Measurements from ENCODE around the gene TPM1.

Gene TPM1

DNA sequence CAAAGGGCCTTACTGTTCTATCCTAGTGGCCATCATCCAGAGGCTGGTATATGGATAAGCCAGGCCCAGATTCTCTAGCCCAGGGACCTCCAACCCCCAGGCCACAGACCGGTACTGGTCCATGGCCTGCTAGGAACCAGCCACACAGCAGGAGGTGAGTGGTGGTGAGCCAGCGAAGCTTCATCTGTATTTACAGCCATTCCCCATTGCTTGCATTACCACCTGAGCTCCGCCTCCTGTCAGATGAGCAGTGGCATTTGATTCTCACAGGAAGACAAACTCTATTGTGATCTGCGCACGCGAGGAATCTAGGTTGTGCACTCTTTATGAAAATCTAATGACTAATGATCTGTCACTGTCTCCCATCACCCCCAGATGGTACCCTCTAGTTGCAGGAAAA lies 30.1 kb upstream of the TPM1 start:
- H3K27me3 ChIP-seq = no peaks in the 10 kb centered on the region
- no peak for TF ChIP-seq CTCF (IDR thresholded peaks at IDR 0.05)

GRCh38 chr15:63013052-63013808 lies 29.3 kb upstream of the TPM1 start:
- no peak overlapping the region for H3K27ac ChIP-seq

More for the DNA sequence above, 30.1 kb upstream of the TPM1 start:
- H3K9me3 ChIP-seq = no peaks in the 10 kb centered on the region
- H3K4me1 ChIP-seq (ENCODE audit: control insufficient read depth in 1 of 2, insufficient read depth in 1 of 2, low read depth in 1 of 2, low read length in 1 of 2) = peaks cover 18 to 21% of the 10 kb centered on the region in 2 experiments
- no peaks in the 10 kb centered on the region for H3K36me3 ChIP-seq
- H3K4me3 ChIP-seq (ENCODE audit: low read depth in 1 of 2, low read length in 1 of 2) = no peak overlapping the region
- H3K27ac ChIP-seq = no peak overlapping the region

GRCh38 chr15:63014578-63014977 lies 28.0 kb upstream of the TPM1 start:
- Histone ChIP-seq H3K4me3 (ENCODE audit: low read depth in 1 of 2, low read length in 1 of 2) (no peak overlapping the region), H3K27me3 (no peaks in the 10 kb centered on the region), H3K27ac (no peak overlapping the region), H3K36me3 (no peaks in the 10 kb centered on the region), H3K4me1 (ENCODE audit: control insufficient read depth in 1 of 2, insufficient read depth in 1 of 2, low read depth in 1 of 2, low read length in 1 of 2) (peaks cover 18 to 21% of the 10 kb centered on the region in 2 experiments), H3K9me3 (no peaks in the 10 kb centered on the region)
- no peak for TF ChIP-seq CTCF (IDR thresholded peaks at IDR 0.05)

More at GRCh38 chr15:63013052-63013808, 29.3 kb upstream of the TPM1 start:
- Histone ChIP-seq H3K27me3 (no peaks in the 10 kb centered on the region), H3K9me3 (no peaks in the 10 kb centered on the region), H3K36me3 (no peaks in the 10 kb centered on the region), H3K4me1 (ENCODE audit: control insufficient read depth in 1 of 2, insufficient read depth in 1 of 2, low read depth in 1 of 2, low read length in 1 of 2) (peaks cover 18 to 21% of the 10 kb centered on the region in 2 experiments), H3K4me3 (ENCODE audit: low read depth in 1 of 2, low read length in 1 of 2) (no peak overlapping the region)
- no peak for TF ChIP-seq CTCF (IDR thresholded peaks at IDR 0.05)

GRCh38 chr15:63015618-63016017 lies 26.9 kb upstream of the TPM1 start:
- H3K4me1 ChIP-seq (ENCODE audit: control insufficient read depth in 1 of 2, insufficient read depth in 1 of 2, low read depth in 1 of 2, low read length in 1 of 2) = peaks cover 18 to 21% of the 10 kb centered on the region in 2 experiments
- H3K27ac ChIP-seq = no peak overlapping the region

GRCh38 chr15:63016234-63016633 lies 26.3 kb upstream of the TPM1 start:
- H3K27me3 ChIP-seq = peaks cover 12% of the 10 kb centered on the region
- H3K9me3 ChIP-seq = no peaks in the 10 kb centered on the region
- no peak for TF ChIP-seq CTCF (IDR thresholded peaks at IDR 0.05)
- H3K4me1 ChIP-seq (ENCODE audit: control insufficient read depth in 1 of 2, insufficient read depth in 1 of 2, low read depth in 1 of 2, low read length in 1 of 2) = peaks cover 18 to 21% of the 10 kb centered on the region in 2 experiments
- H3K4me3 ChIP-seq (ENCODE audit: low read depth in 1 of 2, low read length in 1 of 2) = no peak overlapping the region
- no peaks in the 10 kb centered on the region for H3K36me3 ChIP-seq
- H3K27ac ChIP-seq = no peak overlapping the region

More at GRCh38 chr15:63015618-63016017, 26.9 kb upstream of the TPM1 start:
- Histone ChIP-seq H3K27me3 (peaks cover 6% of the 10 kb centered on the region), H3K4me3 (ENCODE audit: low read depth in 1 of 2, low read length in 1 of 2) (no peak overlapping the region), H3K9me3 (no peaks in the 10 kb centered on the region), H3K36me3 (no peaks in the 10 kb centered on the region)
- TF ChIP-seq CTCF (IDR thresholded peaks at IDR 0.05) = no peak
